IMR-90 (cell line): ENCODE data around the gene HNMT. TPM values are rescaled to one million over a fixed set of nuclear protein-coding genes. Genes with fewer than 3 reads are reported as not detected.

Experiments used
- ATAC-seq: fragments of 200-7000 bp; cut with Tn5 transposase; 2 replicates; pipeline ENCODE4 v1.9.1; 2020; ENCODE audit warnings: low read depth, mild to moderate bottlenecking, moderate library complexity
- BruUV-seq: library from RNA; stranded (reverse); fragments of 400-500 nt; replicated peaks from 2 replicates; lab custom pipeline; 2021; lab: Mats Ljungman, UMichigan
- CTCF ChIA-PET: fragments of 300-600 bp; formaldehyde crosslinking; extraction: SDS; loops from one replicate; lab custom pipeline; 2021; ENCODE audit warnings: antibody characterized with exemption; lab: Yijun Ruan, JAX
- POLR2A ChIA-PET: fragments of 300-600 bp; sonication (Branson Sonifier 250); formaldehyde crosslinking; loops from one replicate; lab custom pipeline; 2022; ENCODE audit warnings: antibody characterized with exemption; ENCODE audit not compliant: unreplicated experiment; lab: Charles Lee
- DNase-seq: peaks from one replicate; pipeline ENCODE4 v3.0.0; 2013
- H2AFZ ChIP-seq: replicated peaks from 2 replicates; pipeline ENCODE3; 2013; ENCODE audit warnings: low read length, mild to moderate bottlenecking; ENCODE audit not compliant: poor library complexity
- H2AK5ac ChIP-seq: 2 replicates; pipeline ENCODE4 v1.6.1; 2013; ENCODE audit warnings: low read depth, low read length, inconsistent platforms
- H2AK9ac ChIP-seq: replicated peaks from 2 replicates; pipeline ENCODE3; 2013; ENCODE audit warnings: mild to moderate bottlenecking, low read depth, low read length, moderate library complexity; ENCODE audit not compliant: poor library complexity
- H2BK120ac ChIP-seq: 2 replicates; pipeline ENCODE4 v1.6.1; 2013; ENCODE audit warnings: low read depth, low read length, inconsistent platforms
- H2BK15ac ChIP-seq: 3 replicates; pipeline ENCODE4 v1.6.1; 2013; ENCODE audit warnings: low read depth, low read length, inconsistent platforms
- H2BK20ac ChIP-seq: 2 replicates; pipeline ENCODE4 v1.6.1; 2013; ENCODE audit warnings: low read depth, mild to moderate bottlenecking, inconsistent platforms, low read length, moderate library complexity
- H2BK5ac ChIP-seq: 2 replicates; pipeline ENCODE4 v1.6.1; 2013; ENCODE audit warnings: mild to moderate bottlenecking, low read depth, low read length, inconsistent platforms; ENCODE audit not compliant: poor library complexity, severe bottlenecking
- H3K14ac ChIP-seq: replicated peaks from 2 replicates; pipeline ENCODE4 v1.6.1; 2013; ENCODE audit warnings: low read depth, low read length, inconsistent platforms
- H3K18ac ChIP-seq: 2 replicates; pipeline ENCODE4 v1.6.1; 2013; ENCODE audit warnings: low read depth, low read length, control low read depth
- H3K23ac ChIP-seq: 2 replicates; pipeline ENCODE4 v1.6.1; 2013; ENCODE audit warnings: low read depth, low read length, inconsistent platforms
- H3K27ac ChIP-seq: 2 replicates; pipeline ENCODE4 v1.5.1; 2013; ENCODE audit warnings: mild to moderate bottlenecking, control low read depth, low read length; ENCODE audit not compliant: insufficient read depth
- H3K27me3 ChIP-seq: 2 replicates; pipeline ENCODE4 v1.6.1; 2013; ENCODE audit warnings: low read length; ENCODE audit not compliant: control insufficient read depth, insufficient read depth
- H3K36me3 ChIP-seq: 2 replicates; pipeline ENCODE4 v1.6.1; 2013; ENCODE audit warnings: low read length, mixed read lengths; ENCODE audit not compliant: control insufficient read depth, insufficient read depth
- H3K4ac ChIP-seq: 2 replicates; pipeline ENCODE4 v1.6.1; 2013; ENCODE audit warnings: low read depth, low read length, inconsistent platforms
- H3K4me1 ChIP-seq: 2 replicates; pipeline ENCODE4 v1.6.1; 2013; ENCODE audit warnings: low read length, mixed read lengths; ENCODE audit not compliant: control insufficient read depth, insufficient read depth
- H3K4me2 ChIP-seq: 2 replicates; pipeline ENCODE4 v1.6.1; 2013; ENCODE audit warnings: low read depth, mild to moderate bottlenecking, control low read depth, low read length, moderate library complexity
- H3K4me3 ChIP-seq: 2 replicates; pipeline ENCODE4 v1.5.1; 2013; ENCODE audit warnings: low read depth, mild to moderate bottlenecking, control low read depth, low read length, moderate library complexity; ENCODE audit not compliant: insufficient read depth
- H3K56ac ChIP-seq: 2 replicates; pipeline ENCODE4 v1.6.1; 2013; ENCODE audit warnings: low read length, inconsistent platforms; ENCODE audit not compliant: insufficient read depth; ENCODE audit errors: extremely low read depth
- H3K79me1 ChIP-seq, 2 experiments: 2 replicates each; pipeline ENCODE4 v1.6.1; 2013; ENCODE audit warnings: low read length in 2 of 2, inconsistent platforms in 1 of 2, low read depth in 1 of 2
- H3K9ac ChIP-seq: 2 replicates; pipeline ENCODE4 v1.6.1; 2013; ENCODE audit warnings: low read depth, low read length, control low read depth
- H3K9me1 ChIP-seq: 2 replicates; pipeline ENCODE4 v1.6.1; 2013; ENCODE audit warnings: low read length, inconsistent platforms; ENCODE audit not compliant: insufficient read depth
- H3K9me3 ChIP-seq: 2 replicates; pipeline ENCODE4 v1.6.1; 2013; ENCODE audit warnings: low read length; ENCODE audit not compliant: control insufficient read depth, insufficient read depth
- H4K20me1 ChIP-seq: 2 replicates; pipeline ENCODE4 v1.6.1; 2013; ENCODE audit warnings: low read length, inconsistent platforms; ENCODE audit not compliant: insufficient read depth
- H4K5ac ChIP-seq: 2 replicates; pipeline ENCODE4 v1.6.1; 2013; ENCODE audit warnings: mild to moderate bottlenecking, low read depth, low read length, control low read depth
- H4K8ac ChIP-seq, 2 experiments: 2 replicates each; pipeline ENCODE4 v1.6.1; 2013; ENCODE audit warnings: low read depth in 2 of 2, low read length in 2 of 2, control low read depth in 1 of 2, inconsistent platforms in 1 of 2
- H4K91ac ChIP-seq: 2 replicates; pipeline ENCODE4 v1.6.1; 2013; ENCODE audit warnings: low read depth, low read length, inconsistent platforms; ENCODE audit not compliant: insufficient read depth
- CHD1 ChIP-seq: IDR thresholded peaks from 2 replicates; pipeline ENCODE4 v1.6.1; 2012; ENCODE audit warnings: low read depth, low read length, improper control_type of control experiment
- MAZ ChIP-seq: IDR thresholded peaks from 2 replicates; pipeline ENCODE4 v1.6.1; 2012; ENCODE audit warnings: low read depth, mild to moderate bottlenecking, low read length, improper control_type of control experiment, moderate library complexity, borderline replicate concordance
- RCOR1 ChIP-seq: IDR thresholded peaks from 2 replicates; pipeline ENCODE4 v1.6.1; 2012; ENCODE audit warnings: mild to moderate bottlenecking, low read length, improper control_type of control experiment; ENCODE audit not compliant: insufficient replicate concordance
- WGBS, 2 experiments: methylation state at CpG; one replicate each; pipeline versions ENCODE4 v1.1.5 to v1.1.7; 2013; ENCODE audit warnings: missing lambda C conversion rate in 2 of 2; ENCODE audit not compliant: insufficient read length in 1 of 2; ENCODE audit errors: extremely low coverage in 2 of 2; 5-methylcytosine and 5-hydroxymethylcytosine counted together
- dilution Hi-C: fragments of 300-500 bp; cut with HindIII; formaldehyde crosslinking; loops from one replicate; pipeline ENCODE4 v1.14.3; 2018; ENCODE audit warnings: low sequenced_read_pairs; ENCODE audit not compliant: unreplicated experiment
- in situ Hi-C: fragments of 300-500 bp; cut with MboI; formaldehyde crosslinking; loops from 3 replicates; pipeline ENCODE4 v1.14.3; 2019; ENCODE audit warnings: low sequenced_read_pairs, inconsistent platforms, mixed read lengths
- intact Hi-C: fragments of 100-400 bp; cut with micrococcal nuclease; formaldehyde crosslinking; loops from 2 replicates; pipeline ENCODE4 v1.10.0; 2022
- polyA plus RNA-seq, 3 experiments: library from polyadenylated mRNA; depleted of rRNA; stranded (reverse); fragments of >200 nt; gene quantifications; 2 replicates each; pipeline ENCODE4 v1.2.3, GENCODE V29; 2012; ENCODE audit warnings: low replicate concordance in 1 of 3
- total RNA-seq: library from RNA; depleted of rRNA; stranded (reverse); fragments of >200 nt; gene quantifications from 2 replicates; pipeline ENCODE4 v1.2.3, GENCODE V29; 2012

Gene HNMT
- total and polyA plus RNA-seq, 2 of the 4 experiments (the other 2 are of a cell fraction) = 6.4 to 14.2 TPM

DNA sequence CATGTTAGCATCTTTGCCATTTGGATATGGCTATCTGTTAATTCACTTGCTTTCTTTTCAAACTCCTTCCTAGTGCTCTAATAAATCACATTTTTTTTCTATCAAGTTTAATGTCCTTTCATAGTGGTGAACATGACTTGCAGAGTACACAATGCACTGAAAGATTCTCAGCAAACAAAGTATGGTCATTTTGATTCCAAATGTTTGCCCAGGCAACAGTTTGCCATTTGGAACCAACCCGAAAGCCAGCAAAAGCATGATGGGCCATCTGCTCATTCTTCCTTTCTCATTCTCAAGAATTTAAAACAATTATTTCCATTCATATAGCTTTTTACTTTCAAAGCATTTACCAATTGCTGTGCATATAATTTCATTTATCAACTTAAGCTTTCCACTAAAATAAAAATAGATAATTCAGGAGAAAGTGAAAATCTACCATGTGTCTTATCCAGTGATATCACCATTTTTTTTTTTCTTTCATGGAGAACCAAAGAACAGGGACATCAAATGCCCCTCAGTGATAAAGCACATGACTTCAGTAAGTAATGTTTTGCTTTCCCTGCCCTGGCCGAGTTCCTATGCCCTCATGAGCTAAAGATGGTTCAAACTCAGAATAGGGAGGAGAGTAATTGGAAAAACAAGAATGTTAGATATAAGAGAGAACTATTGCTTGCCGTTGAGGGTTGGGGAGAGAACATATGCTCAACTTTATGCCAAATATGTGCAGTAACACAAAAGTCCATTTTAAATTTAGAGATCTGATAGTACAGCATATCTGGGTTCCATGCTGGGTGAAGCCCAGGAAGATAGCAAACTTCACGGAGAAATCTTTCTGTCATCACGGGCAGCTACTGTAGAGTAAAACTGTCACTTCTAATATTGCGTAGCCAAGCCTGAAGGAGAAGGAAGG, 62.1 kb downstream of the HNMT start (continued):
- no peak for TF ChIP-seq CHD1

DNA sequence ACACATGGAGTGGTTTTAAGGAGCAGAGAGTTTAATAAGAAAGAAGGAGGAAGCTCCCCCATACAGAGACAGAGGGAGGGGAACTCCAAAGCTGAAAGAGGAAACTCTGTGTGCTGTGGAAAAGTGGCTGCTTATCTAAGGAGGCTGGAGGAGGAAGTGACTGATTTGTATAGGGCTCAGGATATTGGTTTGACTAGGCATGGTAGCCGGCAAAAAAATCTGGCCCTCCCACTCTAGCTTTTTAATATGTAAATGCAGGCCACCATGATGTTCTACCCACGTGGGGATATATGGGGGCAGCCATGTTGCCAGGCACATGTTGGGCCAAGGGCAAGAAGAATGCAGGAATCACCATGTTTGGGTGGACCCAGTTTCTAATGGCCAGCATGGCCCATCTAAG, 64.3 kb downstream of the HNMT start:
- no peak overlapping the region for H3K23ac ChIP-seq
- H3K9ac ChIP-seq = no peak overlapping the region
- no peak overlapping the region for H2BK120ac ChIP-seq
- H3K9me3 ChIP-seq = no peaks in the 10 kb centered on the region
- H2AFZ ChIP-seq = no peak overlapping the region
- H3K27ac ChIP-seq = no peak overlapping the region
- no peak overlapping the region for H4K5ac ChIP-seq
- POLR2A ChIA-PET = no interaction called here
- ATAC-seq = no peak
- no peaks in the 10 kb centered on the region for H3K9me1 ChIP-seq
- dilution Hi-C loops (no loop called here), in situ Hi-C loops (no loop called here), intact Hi-C loops (no loop called here)
- H3K27me3 ChIP-seq = 0 out of 2 replicates have a peak, but pooled peaks cover 2% of the 10 kb centered on the region
- no peak overlapping the region for H2BK15ac ChIP-seq
- no peaks in the 10 kb centered on the region for H3K36me3 ChIP-seq
- no peak overlapping the region for H3K14ac ChIP-seq
- H2AK9ac ChIP-seq = no peak overlapping the region
- no TSS peak for BruUV-seq
- no peak overlapping the region for H3K4me3 ChIP-seq
- WGBS, 2 experiments = no CpG with 5 or more reads among the region's 2 CpGs
- no peak overlapping the region for H2BK20ac ChIP-seq
- DNase-seq = no peak
- H2BK5ac ChIP-seq = no peak overlapping the region
- no peak overlapping the region for H3K4me2 ChIP-seq
- H2AK5ac ChIP-seq = no peak overlapping the region
- no peak overlapping the region for H3K4ac ChIP-seq
- no peaks in the 10 kb centered on the region for H3K4me1 ChIP-seq
- CTCF ChIA-PET = interaction anchor here (0.6 kb wide), 1 partner anchor 800 kb away, joined by 5 read pairs; no protein-coding TSS in a partner anchor
- H3K18ac ChIP-seq = no peak overlapping the region
- H4K8ac ChIP-seq = no peak overlapping the region
- H4K20me1 ChIP-seq = no peaks in the 10 kb centered on the region
- no peak overlapping the region for H3K56ac ChIP-seq
- no peak overlapping the region for H4K91ac ChIP-seq
- TF ChIP-seq RCOR1 (no peak), MAZ (no peak)
- H3K79me1 ChIP-seq = no peaks in the 10 kb centered on the region
